ENCODE results near the gene SH2D5.
A peak's percentile ranks its signal among the peaks of the same experiment; 100 is the strongest.

DNA sequence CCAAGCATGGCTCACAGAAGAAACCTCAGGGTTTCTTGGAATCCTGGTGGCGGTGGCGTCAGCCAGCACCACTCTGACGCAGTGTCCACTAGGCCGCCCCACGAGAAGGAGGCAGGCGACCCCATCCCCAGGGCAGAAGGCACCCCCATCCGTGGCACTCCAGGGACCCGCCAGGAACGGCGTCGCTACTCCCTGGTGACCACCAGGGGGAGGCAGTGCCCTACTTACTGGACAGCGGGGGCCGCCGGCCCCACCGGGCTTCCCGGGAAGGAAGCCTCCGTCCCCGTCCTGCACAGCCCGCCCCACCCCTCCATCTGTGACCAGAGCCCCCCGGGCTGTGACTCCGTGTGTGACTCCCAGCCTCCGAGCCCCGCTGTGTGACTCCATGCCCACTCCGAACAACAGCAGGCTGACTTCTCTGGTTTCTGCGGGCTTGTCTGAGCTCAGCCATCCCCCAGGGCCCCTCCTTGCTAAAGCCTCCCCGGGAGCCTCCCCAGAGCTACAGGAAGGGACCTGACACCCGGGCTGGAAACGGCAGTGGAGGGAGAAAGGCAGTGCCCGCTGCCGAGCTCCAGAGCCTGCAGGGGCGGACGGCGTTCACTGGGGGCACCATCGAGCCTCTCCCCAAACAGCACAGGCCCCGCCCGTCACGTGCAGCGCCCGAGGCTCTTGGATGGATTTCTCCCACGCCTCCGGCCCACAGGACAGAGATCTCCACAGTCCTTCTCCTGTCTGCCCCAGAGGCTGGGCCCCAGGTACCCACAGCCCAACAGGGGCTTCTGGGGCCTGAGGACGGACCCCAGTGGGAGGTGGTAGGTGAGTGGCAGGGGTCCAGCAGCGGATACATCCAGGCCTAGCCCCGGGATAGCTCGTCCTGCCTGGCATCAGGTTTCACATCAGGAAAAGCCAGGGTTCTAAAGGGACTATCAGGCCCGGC lies 35.8 kb downstream of the SH2D5 start:
- TF ChIP-seq, protein P1, sequence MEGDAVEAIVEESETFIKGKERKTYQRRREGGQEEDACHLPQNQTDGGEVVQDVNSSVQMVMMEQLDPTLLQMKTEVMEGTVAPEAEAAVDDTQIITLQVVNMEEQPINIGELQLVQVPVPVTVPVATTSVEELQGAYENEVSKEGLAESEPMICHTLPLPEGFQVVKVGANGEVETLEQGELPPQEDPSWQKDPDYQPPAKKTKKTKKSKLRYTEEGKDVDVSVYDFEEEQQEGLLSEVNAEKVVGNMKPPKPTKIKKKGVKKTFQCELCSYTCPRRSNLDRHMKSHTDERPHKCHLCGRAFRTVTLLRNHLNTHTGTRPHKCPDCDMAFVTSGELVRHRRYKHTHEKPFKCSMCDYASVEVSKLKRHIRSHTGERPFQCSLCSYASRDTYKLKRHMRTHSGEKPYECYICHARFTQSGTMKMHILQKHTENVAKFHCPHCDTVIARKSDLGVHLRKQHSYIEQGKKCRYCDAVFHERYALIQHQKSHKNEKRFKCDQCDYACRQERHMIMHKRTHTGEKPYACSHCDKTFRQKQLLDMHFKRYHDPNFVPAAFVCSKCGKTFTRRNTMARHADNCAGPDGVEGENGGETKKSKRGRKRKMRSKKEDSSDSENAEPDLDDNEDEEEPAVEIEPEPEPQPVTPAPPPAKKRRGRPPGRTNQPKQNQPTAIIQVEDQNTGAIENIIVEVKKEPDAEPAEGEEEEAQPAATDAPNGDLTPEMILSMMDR (IDR thresholded peaks at IDR 0.05; ENCODE audit: poor library complexity), result peak; percentile 88
- TF ChIP-seq EZH2 (IDR thresholded peaks at IDR 0.05; ENCODE audit: borderline replicate concordance) (no peak), EZH2phosphoT487 (IDR thresholded peaks at IDR 0.05; ENCODE audit: low read depth, severe bottlenecking, unreplicated experiment) (no peak)

Measured in hepatocyte (in vitro differentiated cells).